Stimulated activated CD8-positive, alpha-beta memory T cell treated with anti-CD3 and anti-CD28 coated beads, Interleukin-12 subunit alpha, Interleukin-12 subunit beta, amount 100 ng/mL, for 4 hours (primary cell): Measurements from ENCODE around the gene ARID1A.
"Not testable (repeated sequence)": the region's sequence is repeated elsewhere in the genome, so short reads cannot be mapped to it uniquely, and the experiment has no call there.

Source experiments
- DNase-seq: peaks from one replicate; pipeline ENCODE4 v3.0.0-alpha.2; 2020; ENCODE audit warnings: low read depth

ARID1A gene

GRCh38 chr1:26788515-26788785 is 92.6 kb downstream of the ARID1A start:
- no peak for DNase-seq

- DNase-seq, result peak; percentile 66
These were observed 93.2 kb downstream of the ARID1A start for GRCh38 chr1:26788836-26789611.

GRCh38 chr1:26789612-26789865 is 93.7 kb downstream of the ARID1A start:
- DNase-seq, result no peak

GRCh38 chr1:26789931-26790330 is 94.1 kb downstream of the ARID1A start:
- no peak for DNase-seq

GRCh38 chr1:26790551-26790953 is 94.7 kb downstream of the ARID1A start:
- no peak for DNase-seq

- no peak for DNase-seq
These were observed 95.3 kb downstream of the ARID1A start for GRCh38 chr1:26791148-26791547.

GRCh38 chr1:26791626-26792025 is 95.8 kb downstream of the ARID1A start:
- DNase-seq, result no peak

GRCh38 chr1:26792924-26793323 is 97.1 kb downstream of the ARID1A start:
- no peak for DNase-seq

GRCh38 chr1:26794391-26794790 is 98.6 kb downstream of the ARID1A start:
- DNase-seq, result no peak

- no peak for DNase-seq
These were observed 101.8 kb downstream of the ARID1A start for GRCh38 chr1:26797627-26798026.

- no peak for DNase-seq
These were observed 103.8 kb downstream of the ARID1A start for GRCh38 chr1:26799479-26800142.

- DNase-seq, result not testable (repeated sequence)
These were observed 108.1 kb downstream of the ARID1A start for GRCh38 chr1:26803932-26804331.

GRCh38 chr1:26810105-26810504 is 114.3 kb downstream of the ARID1A start:
- not testable (repeated sequence) for DNase-seq

GRCh38 chr1:26811057-26811456 is 115.2 kb downstream of the ARID1A start:
- no peak for DNase-seq

- DNase-seq, result no peak
These were observed 115.9 kb downstream of the ARID1A start for GRCh38 chr1:26811708-26812107.

GRCh38 chr1:26814377-26814776 is 118.6 kb downstream of the ARID1A start:
- no peak for DNase-seq

- no peak for DNase-seq
These were observed 119.1 kb downstream of the ARID1A start for GRCh38 chr1:26814893-26815292.

- DNase-seq, result no peak
These were observed 125.0 kb downstream of the ARID1A start for GRCh38 chr1:26820784-26821269.

GRCh38 chr1:26822737-26823395 is 127.1 kb downstream of the ARID1A start:
- no peak for DNase-seq

GRCh38 chr1:26824731-26825130 is 128.9 kb downstream of the ARID1A start:
- DNase-seq, result no peak

GRCh38 chr1:26826261-26827105 is 130.7 kb downstream of the ARID1A start, which contains the start of gene ZDHHC18:
Gene ZDHHC18, plus strand, starts transcription at chr1:26826688. Its CDS starts 117 bp downstream, at chr1:26826805.
- peak; percentile 64 for DNase-seq

GRCh38 chr1:26827106-26827604 is 131.3 kb downstream of the ARID1A start:
- no peak for DNase-seq
